Fibroblast of peridontal ligament (primary cell): ENCODE data around the gene NKAIN4.

Source experiments
- DNase-seq: peaks from one replicate; pipeline ENCODE4 v3.0.0-alpha.2; 2010; ENCODE audit errors: extremely low read depth

The NKAIN4 gene

DNA sequence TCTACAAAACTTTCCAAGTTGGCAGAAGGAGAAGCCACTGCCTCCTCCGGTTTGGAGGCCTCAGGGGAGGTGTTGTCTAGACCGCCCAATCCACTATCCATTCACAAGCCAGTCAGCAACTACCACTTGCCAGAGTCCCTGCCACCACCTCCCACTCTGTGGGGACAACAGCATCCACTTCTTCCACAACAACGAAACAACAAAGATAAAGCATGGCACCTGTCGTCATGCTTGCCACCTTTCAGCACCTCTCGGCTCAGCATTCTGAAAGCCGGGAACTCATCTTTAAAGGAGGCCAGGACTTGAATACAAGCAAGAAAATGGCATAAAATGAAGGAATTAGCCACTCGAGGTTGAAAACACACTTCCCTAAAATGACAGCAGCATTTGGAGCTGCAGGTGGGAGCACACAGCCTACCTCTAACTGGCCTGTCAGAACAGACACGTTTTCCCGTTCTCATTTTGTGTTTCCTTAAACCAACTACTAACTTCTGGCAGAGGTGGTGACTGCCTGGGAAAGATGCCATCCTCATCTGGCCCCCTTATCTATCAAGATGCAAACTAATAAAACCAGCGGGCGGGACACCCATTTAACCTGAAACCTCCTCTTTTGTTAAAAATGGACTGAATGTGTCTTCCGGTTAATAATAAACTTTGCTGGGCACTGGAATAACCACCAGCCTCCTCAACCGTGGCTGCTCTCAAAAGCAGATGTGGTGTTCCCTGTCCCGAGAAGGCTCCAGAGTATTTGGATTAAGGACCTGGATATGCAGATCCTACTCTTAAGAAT lies 60.1 kb downstream of the NKAIN4 start:
- no peak for DNase-seq

DNA sequence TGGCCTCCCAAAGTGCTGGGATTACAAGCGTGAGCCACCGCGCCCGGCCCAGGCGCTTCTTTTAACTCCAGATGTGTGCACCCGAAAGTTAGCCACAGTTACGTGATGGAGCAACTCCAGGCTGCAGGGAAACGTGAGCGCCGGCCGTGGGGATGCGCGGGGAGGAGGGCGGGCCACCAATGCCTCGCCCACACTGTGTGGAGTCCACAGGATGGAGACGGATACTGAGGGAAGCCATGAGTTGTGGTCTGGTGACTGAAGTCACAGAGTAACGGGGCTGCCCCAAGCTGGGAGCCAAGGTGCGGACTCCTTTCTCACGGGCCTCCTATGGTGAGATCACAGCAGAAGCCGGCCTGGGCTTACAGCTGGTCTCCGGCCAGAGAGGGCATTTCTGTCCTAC lies 61.5 kb downstream of the NKAIN4 start:
- no peak for DNase-seq

DNA sequence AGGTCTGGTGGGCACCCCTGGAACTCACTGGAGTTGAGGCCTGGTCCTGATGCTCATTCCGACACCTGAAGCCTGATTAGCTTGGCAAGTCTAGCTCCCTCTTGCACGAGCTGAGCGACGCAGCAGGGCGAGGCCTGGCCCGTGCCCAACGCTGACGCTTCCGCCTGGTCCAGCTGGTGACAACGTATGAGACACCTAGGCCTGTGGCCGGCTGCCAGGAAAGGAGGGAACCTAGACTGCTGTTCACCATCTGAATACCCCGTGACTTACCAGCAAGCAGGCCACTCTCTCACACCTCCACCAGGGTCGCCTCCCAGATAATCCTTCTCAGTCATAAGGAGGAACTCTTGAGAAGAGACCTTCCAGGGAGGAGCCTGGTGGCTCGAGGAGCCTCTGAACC lies 62.9 kb downstream of the NKAIN4 start:
- DNase-seq = no peak

DNA sequence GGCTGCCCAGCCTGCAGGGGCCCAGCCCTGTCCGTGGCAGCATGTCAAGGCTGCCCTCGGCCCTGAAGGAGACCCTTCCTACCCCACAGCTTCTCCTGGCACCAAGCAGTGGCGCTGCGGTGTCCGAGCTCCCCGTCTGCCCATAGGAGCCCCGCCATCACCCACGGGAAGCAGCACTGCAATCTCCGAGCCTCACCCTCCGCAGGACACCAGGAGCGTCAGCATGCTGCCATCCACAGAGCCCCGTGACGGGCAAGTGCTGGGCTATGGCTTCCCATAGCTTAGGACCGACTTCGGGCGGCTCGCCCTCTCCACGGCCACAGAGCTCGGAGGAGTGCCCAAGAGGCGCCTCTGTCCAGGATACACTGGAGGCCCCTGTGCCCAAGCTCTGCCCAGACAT lies 63.4 kb downstream of the NKAIN4 start:
- DNase-seq = no peak
